GM19372 (cell line): ENCODE data around the gene ENPP7.

Source experiments
- ATAC-seq: cut with Tn5 transposase; IDR thresholded peaks from one replicate; pipeline ENCODE4 v1.9.1; 2021; ENCODE audit warnings: mild to moderate bottlenecking, low read depth, moderate library complexity; ENCODE audit not compliant: unreplicated experiment

ENPP7 gene

DNA sequence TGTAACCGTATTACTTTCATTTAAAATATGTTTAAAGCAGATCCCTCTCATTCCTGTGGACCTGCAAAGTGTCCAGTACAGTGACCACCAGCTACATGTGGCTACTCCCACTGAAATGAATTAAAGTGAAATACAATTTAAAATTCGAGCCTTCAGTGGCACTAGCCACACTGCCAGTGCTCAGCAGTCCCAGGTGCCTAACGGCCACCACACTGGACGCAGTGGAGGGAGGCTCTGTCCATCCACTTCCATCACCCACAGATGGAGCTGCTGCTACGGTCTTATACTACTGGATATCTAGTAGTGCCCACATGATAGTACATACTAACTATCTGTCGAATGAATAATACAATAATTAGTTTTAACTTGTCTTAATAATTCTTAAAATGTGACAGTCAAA is 44.9 kb downstream of the ENPP7 start:
- ATAC-seq = no peak

- ATAC-seq = no peak
These were observed 45.8 kb downstream of the ENPP7 start for GRCh38 chr17:79776376-79777119.

DNA sequence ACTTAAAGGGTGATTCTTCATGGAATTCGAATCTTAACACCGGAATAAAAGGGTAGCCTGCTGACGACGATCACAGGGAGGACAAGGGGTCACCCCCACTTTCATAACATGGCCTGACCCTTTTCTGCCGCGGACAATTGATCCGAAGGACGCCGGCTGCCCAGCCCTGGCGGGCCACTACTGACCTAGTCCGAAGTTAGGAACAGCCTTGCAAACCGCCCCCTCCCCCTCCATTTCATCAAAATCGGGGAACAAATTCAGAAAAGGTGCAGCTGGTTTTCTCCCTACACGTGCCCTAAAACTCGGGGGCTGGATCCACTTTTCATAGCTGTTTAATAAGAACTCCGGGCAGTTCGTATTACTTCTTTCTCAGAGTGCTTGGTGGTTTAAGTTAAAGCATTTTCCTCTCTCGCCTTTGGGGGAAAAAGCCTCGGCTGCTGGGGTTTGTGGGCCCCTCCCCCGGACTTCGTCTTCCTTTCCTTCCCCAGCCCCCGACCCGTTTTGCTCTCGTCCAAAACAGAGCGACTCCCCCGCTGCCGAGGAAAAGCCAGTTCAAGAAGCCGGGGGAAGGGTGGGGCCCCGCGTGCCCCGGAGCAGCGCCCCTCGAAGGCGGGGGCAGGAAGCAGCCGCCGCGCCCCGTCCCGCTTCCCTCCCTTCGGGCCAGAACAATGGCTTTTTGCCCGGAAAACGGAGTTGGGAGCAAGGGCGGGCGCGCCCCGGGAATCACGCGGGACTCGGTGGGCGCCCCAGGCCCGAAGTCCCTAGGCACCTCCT is 46.6 kb downstream of the ENPP7 start:
- no peak for ATAC-seq

- ATAC-seq = peak; percentile 86
These were observed 47.3 kb downstream of the ENPP7 start, which contains the start of gene CBX2 for GRCh38 chr17:79777894-79778503. CBX2 (plus strand) TSS chr17:79778148; CDS start chr17:79778236, 88 bp downstream.

GRCh38 chr17:79778504-79779083 is 47.9 kb downstream of the ENPP7 start:
- no peak for ATAC-seq

GRCh38 chr17:79779084-79779529 is 48.4 kb downstream of the ENPP7 start:
- ATAC-seq = no peak

- no peak for ATAC-seq
These were observed 49.1 kb downstream of the ENPP7 start for GRCh38 chr17:79779661-79780365.

GRCh38 chr17:79781012-79781650 is 50.4 kb downstream of the ENPP7 start:
- ATAC-seq = no peak

GRCh38 chr17:79781736-79782575 is 51.2 kb downstream of the ENPP7 start:
- ATAC-seq = no peak

DNA sequence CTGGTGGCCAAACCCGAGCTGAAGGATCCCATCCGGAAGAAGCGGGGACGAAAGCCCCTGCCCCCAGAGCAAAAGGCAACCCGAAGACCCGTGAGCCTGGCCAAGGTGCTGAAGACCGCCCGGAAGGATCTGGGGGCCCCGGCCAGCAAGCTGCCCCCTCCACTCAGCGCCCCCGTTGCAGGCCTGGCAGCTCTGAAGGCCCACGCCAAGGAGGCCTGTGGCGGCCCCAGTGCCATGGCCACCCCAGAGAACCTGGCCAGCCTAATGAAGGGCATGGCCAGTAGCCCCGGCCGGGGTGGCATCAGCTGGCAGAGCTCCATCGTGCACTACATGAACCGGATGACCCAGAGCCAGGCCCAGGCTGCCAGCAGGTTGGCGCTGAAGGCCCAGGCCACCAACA is 53.1 kb downstream of the ENPP7 start:
- ATAC-seq = no peak

DNA sequence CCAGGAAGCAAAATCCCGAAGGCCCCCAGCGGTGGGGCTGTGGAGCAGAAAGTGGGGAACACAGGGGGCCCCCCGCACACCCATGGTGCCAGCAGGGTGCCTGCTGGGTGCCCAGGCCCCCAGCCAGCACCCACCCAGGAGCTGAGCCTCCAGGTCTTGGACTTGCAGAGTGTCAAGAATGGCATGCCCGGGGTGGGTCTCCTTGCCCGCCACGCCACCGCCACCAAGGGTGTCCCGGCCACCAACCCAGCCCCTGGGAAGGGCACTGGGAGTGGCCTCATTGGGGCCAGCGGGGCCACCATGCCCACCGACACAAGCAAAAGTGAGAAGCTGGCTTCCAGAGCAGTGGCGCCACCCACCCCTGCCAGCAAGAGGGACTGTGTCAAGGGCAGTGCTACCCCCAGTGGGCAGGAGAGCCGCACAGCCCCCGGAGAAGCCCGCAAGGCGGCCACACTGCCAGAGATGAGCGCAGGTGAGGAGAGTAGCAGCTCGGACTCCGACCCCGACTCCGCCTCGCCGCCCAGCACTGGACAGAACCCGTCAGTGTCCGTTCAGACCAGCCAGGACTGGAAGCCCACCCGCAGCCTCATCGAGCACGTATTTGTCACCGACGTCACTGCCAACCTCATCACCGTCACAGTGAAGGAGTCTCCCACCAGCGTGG is 53.7 kb downstream of the ENPP7 start:
- no peak for ATAC-seq

GRCh38 chr17:79785017-79785899 is 54.5 kb downstream of the ENPP7 start:
- no peak for ATAC-seq

DNA sequence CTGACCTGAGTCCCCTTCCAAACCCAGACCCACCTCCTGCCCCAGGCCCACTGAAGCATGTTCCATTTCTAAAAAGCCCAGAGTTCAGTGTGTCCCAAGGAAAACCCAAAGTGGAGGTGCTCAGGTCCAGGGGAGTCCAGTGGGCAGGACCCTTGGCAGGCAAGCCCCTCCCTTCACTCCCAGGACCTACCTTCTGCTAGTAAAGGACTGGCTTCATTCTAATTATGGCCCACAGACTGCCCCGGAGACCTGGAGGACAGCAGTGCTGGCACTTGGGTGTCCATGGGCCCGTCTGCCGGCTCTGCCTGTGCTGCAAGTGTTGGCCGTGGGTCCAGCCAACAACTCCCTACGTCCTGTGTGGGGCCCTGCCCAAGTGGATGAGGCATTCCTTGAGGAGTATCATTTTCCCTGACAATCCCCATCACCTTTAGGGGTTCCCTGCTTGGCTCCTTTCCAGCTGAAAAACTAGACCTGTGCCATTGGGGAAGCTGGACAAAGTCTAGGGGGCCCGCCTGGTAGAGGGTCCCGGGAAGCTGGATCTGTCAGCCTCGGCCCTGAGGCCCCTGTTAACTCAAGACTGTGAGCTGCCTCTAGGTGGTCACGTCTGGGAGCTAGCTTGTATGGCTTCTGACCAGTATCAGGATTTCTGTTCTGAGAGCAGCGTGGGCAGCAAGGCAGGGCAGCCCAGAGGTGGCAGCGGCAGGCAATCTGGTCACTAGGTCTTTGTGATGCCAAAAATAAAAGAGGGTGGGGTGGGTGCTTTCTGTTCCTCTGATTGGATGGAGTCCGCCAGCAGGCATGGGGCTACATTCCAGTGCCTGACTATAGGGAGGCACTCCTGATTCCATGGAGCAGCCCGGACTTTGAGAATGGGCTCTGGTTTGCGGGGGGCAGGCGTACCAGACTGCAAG is 55.4 kb downstream of the ENPP7 start:
- no peak for ATAC-seq

GRCh38 chr17:79786930-79787643 is 56.3 kb downstream of the ENPP7 start:
- no peak for ATAC-seq

GRCh38 chr17:79788455-79788854 is 57.7 kb downstream of the ENPP7 start:
- ATAC-seq = no peak
